Hepatic stellate cell (primary cell): Measurements from ENCODE around the gene S100A12.
A peak's percentile ranks its signal among the peaks of the same experiment; 100 is the strongest.

Experiments
- DNase-seq: peaks from one replicate; pipeline ENCODE4 v3.0.0; 2011; ENCODE audit warnings: low spot score

S100A12 gene

DNA sequence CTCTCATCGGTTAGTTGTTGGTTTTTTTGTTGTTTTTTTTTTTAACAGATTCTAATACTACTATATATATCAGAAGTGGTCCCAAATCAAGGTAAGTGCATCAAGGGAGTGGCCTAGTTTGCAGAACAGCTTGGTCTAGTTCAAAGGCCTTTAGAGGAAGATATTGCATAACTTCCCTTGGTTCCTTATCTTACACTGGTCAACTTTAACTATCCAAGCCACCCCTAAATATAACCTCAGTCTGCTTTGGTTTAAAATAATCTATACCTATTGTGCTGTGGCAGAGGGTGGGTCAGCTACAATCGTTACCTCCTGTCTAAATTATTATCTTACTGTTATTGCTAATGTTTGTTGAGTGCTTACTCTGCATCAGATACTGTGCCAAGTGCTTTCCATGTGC lies 6.9 kb downstream of the S100A12 start:
- DNase-seq: no peak

DNA sequence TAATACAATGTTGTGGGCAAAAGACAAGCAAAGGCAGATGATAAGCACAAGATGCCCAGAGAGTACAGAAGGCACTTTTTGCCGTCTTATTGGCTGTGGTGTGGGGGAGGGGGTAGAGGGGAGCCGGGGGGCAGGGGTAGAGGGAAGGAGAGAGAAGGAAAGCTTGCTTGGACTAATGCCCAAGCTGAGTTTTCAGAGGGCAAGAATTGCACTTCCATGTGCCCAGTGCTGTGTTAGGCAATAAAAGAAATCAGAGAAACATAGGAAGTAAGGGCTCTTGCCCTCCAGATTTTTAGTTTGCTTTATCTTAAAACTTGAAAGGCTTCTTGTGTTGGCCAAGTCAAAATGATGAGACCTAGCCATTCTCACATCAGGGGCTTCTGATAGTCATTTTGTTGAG lies 8.3 kb downstream of the S100A12 start:
- DNase-seq: no peak

DNA sequence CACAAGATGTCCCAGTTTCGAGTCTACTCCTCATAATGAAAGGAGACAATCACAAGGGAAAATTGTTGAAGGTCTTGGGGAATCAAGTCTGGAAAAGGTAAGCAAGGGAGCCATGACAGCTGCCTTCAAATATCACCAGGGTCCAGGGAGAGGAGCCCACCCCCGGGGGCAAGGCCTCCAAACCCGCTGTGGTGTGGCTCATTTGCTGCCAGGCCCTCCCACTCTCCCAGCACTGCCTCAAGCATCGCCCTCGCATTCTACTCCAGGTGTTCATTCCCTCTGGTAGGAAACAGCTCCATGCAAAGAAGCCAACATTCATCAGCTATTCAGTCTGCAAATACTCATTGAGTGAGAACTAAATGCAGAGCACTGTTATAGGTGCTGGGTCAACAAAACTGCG lies 9.2 kb downstream of the S100A12 start:
- no peak for DNase-seq

DNA sequence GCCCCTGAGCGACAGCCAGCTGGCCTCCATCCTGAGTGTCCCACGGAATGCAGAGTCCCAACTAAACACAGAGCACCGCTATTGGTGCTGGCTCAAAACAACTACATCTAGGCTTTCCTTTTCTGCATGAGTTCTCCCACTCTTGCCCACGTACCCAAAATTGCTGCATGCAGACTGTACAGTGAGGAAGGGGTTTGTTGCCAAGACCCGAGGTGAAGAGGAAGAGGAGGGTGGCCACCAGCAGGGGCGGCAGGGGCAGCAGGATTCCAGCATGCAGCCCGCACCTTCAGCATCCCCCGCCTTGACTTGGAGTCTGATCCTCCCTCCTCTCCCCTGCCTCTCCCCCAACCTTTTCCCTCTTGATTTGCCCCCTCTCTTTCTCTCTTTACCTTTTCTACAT lies 9.7 kb downstream of the S100A12 start:
- no peak for DNase-seq

DNA sequence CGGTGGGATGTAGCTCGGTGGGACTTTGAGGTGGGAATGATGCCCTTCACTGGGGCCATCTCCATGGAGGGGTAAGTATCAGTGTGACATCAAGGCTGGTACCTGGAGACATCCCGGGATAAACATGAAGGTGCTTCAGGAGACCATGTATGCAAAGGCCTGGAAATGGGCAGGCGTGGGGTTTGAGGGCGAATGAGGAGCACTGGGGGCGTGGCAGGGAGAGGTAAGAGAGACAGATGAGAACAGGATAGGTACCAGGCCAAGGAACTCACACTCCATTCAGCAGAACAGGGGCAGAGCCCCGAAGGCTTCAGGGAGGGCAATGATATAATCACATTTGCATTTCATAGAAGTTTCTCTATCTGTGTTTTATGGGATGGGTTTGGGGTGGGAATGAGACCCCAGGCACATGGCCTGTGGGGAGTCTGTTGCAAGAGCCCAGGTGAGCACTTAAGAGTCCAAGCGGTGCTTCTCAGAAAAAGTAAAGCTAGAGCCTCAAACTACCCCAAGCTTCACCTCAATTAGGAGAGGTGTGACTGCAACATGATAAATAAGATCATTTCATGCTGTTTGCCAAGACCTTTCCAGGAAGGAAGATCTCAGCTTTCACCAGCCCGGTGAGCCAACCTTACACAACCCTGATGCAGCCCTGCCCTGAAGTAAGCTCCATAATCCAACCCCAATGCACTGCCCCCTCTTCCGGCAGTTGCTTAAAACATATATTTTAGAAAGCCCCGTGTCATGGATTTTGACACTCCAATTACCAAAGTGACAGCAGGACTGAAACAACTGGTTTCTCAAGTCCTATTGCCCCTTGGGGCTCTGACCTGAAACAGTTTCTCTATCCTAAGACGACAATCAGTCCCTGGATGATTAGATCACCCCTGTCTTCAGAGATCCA lies 10.4 kb downstream of the S100A12 start:
- no peak for DNase-seq

DNA sequence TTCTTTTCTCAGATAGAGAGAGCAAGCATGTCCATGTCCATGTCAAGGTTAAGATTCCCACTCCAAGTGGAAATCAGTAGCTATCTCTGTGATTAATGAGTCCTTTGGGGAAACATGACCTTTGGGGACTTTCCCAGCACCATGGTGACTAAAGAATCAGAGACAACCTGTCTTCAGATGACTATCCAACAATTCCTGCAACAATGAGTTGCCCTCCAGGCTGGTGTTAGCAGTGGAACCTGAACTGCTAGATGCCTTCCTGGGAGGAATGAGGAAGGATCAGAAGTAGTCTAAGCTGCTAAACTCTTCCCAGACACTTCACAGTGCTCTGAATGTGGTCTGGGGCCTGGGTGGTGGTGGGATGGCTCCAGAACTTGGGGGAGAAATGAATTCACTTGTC lies 11.3 kb downstream of the S100A12 start:
- DNase-seq: no peak

DNA sequence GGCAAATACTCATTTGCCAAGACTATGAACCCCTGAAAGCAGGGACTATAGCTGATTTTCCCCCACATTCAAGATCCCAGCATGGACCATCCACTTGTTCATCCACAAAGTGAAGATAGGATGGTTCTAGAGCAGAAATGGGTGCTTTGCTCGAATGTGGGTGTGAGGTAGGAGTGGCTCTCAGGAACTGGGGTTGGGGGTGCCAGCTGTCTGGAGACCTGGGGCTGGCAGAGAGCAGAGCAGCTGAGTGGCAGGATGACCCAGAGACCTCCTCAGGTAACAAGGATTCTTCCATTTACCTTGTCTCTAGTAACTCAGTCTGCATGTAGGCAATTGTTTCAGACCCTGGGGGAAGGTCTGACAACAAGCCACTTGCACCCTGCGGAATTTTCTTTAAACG lies 11.8 kb downstream of the S100A12 start:
- DNase-seq: no peak

DNA sequence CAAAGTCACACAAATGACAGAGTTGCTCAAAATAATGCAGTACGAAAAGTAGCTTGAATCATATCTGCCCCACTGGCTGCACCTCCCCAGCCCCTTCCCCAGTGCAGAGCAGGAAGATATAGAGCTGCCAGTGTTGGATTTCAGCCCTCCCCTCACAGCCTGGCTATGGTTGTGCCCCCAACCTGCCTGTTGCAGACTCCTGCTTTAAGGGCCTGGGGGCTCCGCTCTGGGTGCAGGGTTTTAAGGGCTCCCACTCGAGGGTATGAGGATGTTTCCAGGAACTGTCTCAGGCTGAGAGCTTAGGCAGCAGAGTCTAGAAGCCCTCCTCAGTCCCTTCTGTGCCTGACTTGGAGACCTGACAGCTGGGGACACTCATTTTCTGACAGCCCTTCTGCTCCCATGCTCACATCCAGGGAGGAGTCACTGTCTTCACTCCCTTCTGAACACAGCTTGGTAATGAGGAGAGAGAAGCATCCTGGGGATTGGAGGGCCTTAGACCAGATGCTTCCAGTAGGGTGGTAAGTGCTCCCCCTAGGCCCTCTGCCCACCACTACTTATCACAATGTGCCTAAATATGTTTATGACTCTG lies 13.1 kb downstream of the S100A12 start:
- DNase-seq: no peak

DNA sequence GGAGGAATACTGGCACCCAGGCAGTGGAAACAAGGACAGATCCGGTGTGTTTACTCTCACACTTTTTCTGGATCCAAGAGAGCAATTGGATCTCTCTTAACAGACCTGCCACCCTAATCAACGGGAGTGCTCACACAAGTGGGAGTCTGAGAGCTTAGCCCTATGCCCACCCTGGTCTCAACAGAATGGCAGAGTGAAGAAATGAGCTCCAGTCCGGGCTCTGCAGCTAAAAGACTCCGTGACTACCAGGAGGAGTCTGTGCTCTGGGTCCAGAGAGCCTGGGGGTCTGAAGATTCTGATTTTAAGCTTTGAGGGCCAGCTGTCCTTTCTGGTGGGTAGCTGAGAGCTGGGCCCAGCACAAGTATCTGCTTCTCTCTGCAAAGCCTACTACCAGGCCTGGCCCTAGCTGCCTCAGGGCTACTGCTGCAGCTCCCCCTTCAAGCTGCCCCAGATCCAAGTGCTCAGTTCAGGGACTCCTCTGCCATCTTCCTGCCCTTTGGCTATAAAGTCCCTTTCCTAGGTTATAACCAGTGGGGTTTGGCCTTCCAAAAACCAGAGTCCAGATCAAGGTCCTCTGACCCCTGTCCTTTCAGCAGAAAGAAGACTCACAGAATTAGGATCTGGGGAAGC lies 13.8 kb downstream of the S100A12 start:
- DNase-seq: no peak

DNA sequence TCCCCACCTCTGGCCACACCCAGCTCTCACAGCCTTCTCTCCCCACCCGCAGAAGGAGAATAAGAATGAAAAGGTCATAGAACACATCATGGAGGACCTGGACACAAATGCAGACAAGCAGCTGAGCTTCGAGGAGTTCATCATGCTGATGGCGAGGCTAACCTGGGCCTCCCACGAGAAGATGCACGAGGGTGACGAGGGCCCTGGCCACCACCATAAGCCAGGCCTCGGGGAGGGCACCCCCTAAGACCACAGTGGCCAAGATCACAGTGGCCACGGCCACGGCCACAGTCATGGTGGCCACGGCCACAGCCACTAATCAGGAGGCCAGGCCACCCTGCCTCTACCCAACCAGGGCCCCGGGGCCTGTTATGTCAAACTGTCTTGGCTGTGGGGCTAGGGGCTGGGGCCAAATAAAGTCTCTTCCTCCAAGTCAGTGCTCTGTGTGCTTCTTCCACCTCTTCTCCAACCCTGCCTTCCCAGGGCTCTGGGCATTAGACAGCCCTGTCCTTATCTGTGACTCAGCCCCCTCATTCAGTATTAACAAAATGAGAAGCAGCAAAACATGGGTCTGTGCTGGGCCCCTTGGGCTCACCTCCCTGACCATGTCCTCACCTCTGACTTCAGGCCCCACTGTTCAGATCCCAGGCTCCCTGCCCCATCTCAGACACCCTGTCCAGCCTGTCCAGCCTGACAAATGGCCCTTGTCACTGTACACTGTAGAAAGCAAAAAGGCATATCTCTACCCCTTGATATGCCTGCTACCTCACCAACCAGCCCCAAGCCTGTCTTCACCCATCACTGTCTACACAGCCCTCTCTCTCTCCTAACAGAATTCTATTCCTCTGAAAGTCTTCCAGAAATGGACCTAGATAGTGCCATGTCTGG lies 14.6 kb downstream of the S100A12 start:
- DNase-seq: no peak

DNA sequence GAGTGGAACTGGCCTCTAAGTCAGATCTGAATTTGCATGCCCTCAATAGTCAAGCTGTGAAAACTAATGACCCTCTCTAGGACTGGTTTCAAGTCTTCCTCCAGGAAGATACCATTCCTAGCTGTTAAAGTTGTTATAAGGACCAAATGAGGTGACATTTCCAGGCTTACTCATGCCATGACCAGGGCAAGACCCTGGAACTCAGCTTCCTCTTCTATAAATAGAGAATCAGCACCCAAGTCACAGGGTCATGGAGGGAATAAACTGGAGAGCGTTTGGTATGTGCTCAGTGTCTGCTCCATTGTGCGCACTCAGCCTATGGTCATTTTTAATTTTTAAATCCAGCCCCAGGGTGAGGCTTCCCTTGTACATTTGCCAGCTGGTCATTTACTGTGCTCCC lies 15.2 kb downstream of the S100A12 start:
- DNase-seq: no peak

DNA sequence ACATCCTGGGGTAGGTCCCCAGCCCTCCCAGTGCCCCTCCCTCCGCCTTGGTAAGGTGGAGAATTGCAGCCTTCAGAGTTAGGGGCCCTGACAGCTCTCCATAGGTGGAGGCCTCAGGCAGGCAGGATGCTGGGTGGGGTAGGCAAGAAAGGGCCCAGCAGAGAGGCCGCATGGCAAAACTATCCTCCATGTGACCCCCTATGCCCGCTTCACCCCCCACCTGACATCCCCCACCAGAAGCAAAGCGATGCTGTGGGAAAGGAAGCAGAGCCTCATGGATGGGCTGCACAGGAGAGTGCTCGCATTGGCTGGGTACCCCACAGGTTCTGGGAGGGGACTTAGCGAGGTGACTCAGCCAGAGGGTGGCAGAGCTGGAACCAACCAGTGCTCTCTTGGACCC lies 16.2 kb downstream of the S100A12 start:
- DNase-seq: no peak

DNA sequence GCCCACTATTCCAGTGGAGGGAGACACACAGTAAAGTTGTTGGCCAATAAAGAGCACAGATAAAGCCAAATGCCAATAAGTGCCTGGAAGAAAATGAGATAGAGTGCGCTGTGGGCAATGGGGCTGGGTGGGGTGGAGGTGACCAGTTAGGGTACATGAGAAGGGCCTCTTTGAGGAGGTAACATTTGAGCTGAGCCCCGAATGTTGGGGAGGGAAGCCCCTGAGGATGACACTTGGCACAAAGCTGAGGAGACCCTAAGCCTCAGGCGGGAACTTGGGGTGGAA lies 16.8 kb downstream of the S100A12 start:
- no peak for DNase-seq

DNA sequence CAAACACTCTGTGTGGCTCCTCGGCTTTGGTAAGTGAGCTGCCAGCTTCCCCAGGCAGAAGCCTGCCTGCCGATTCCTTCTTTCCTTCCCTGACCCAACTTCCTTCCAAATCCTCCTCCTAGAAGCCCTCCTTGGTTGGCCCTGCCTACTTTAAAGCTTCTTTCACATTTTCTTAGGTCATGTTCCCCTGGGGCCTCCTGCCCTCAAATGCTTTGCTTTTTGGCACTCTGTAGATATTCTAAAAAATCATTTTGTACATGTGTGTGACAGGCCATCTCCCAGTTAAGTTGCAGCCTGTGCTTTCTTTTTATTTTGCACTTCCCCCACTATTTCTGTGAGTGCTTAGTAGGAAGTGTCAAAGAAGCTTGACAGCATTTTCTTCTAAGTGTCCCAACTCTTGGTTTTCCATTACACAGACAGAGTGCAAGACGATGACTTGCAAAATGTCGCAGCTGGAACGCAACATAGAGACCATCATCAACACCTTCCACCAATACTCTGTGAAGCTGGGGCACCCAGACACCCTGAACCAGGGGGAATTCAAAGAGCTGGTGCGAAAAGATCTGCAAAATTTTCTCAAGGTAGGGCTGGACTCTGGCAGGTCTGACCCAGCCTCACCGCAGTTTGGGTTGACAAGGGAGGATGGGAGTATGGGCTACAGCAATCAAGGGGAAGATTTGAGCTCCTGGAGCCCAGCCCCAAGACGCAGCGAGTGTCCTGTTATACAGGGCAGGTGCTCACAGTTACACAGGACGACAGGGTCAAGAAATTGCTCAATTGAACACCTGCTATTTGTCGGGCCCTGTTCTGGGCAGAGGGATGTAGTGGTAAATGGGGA lies 17.3 kb downstream of the S100A12 start, which contains the start of gene S100A9:
TSS of gene S100A9 (plus strand) at position 2 of the 838 bp plus-strand sequence. CDS start at position 432, 430 bp downstream.
- no peak for DNase-seq

DNA sequence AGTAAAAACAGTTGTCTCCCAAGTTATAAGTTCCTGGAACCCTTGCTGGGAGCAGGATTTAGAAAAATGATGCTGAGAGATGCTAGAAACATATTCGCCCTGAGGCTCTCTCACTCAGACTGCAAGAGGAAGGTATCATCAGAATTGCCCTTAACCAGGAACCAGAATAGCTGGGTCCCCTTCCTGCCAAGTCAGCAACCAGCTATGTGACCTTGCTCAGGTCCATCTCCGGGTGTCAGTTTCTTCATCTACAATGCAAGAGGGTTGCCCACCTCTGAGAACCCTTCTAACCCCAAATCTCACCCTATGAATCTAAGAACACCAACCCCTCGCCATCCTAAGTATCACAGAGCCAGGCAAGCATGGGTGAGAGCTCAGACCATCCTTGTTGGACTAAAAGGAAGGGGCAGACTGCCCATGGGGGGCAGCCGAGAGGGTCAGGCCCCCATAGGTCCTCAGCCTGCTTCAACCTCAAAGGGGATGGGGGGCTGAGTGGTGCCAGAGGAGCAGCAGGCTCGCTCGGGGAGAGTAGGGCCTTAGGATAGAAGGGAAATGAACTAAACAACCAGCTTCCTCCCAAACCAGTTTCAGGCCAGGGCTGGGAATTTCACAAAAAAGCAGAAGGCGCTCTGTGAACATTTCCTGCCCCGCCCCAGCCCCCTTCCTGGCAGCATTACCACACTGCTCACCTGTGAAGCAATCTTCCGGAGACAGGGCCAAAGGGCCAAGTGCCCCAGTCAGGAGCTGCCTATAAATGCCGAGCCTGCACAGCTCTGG lies 18.2 kb downstream of the S100A12 start:
- no peak for DNase-seq

DNA sequence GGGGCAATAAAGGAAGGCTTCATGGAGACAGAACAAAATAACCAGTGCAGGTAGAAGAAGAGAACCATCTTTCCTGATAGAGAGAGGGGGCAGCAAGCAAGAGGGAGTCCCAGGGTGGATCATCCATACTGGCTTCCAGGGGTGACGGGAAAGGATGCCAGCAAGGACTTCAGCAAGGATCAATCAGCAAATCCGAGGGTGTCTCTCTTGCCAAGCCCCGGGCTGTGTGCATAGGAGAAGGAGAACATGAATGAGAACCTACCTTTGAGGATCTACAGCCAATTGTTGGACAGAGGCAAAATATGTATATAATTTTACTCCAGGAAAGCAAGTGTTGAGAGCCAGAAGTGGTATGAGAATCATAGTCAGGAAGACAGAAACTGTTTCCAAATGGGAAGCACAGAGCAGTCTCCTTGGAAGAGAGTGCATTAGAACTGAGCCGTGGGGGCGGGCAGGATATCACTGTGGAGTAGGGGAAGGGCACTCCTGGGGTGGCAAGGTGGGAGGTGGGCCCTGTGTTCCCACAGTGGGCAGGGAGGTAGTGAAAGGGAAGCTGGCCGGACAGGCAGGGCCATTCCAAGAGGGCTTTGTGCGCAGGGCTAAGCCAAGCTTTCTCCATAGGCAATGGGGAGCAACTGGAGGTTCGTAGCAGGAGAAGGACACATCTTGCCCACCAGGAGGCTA lies 18.9 kb downstream of the S100A12 start:
- DNase-seq: no peak

DNA sequence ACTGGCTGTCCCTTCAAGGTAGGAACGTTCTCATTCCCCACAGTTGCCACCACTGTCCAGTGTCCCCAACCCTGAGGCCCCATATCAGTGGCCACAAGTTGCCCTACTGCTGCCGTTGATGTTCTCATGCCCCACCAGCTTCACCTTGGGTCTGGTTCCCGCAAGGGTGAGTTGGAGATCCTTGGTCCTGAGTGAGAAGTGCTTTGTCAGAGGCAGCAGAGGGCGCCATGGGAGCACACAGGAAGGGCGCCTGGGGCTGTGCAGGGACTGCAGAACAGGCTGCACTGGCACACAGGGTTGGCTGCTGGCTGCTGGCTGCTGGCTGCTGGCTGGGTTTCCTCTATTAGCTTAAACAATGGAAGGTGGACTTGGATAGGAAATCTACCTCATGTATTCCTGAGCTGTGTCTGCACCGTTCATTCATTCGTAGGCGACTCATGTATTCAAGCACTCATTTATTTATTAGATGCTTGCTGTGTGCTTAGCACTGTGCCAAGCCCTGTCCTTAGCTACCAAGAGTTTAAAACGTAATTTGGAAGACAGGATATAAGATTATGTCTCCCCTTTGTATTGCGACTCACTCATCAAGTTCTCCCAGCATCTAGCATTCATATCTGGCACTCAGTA lies 19.9 kb downstream of the S100A12 start:
- peak; percentile 40 for DNase-seq

DNA sequence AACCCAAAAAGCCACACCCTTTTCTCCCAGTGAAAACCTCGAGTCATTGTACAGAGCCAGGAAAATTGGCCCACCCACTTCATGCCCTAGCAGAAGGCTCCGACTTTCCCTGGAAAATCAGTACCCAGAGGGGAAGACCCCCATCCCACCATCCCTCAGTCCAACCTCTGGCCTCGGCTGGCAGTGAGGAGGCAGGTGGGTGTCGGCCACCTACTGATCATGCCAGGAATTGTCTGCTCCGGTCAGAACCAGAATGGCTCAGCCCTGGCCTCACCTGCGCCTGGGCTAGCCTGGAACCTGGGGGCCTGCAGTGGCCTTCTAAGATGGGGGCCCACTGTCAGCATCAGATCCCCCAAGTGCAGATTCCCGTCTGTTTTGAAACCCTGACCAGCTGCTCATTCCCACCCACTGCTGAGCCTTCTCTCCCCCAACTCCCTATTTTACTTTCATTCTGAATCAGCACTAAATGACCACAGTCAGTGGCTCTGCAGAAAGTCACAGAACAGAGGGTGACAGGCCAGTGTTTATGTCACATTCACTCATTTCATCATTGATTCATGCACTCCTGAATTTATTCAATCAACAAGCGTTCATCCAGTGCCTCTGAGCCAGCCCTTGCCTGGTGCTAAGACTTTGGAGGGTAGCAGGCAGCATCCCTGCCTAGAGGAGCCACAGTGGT lies 20.8 kb downstream of the S100A12 start:
- no peak for DNase-seq
